ENCODE results near the gene CDCA4.

CDCA4 gene

DNA sequence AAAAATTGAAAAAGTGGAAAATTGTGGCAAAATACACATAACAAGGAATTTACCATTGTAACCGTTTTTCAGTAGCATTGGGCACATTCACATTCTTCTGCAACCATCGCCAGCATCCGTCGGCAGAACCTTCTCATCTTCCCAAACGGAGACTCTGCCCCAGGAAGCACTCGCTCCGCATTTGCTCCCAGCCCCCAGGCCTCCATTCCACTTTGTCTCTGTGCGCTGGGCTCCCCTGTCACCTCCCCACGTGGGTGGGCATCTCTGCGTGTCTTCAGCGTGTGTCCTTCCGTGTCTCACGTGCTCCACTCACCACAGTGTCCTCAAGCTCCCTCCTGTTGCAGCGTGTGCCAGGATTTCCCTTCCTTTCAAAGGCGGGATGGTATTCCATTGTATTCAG, 34.5 kb upstream of the CDCA4 start:
- Histone ChIP-seq H3K79me1 (ENCODE audit: low read length) (no peaks in the 10 kb centered on the region), H2AK5ac (ENCODE audit: low read length) (no peak overlapping the region), H4K8ac (ENCODE audit: low read depth, low read length) (no peak overlapping the region), H3K27ac (ENCODE audit: low read depth, low read length) (no peak overlapping the region), H4K5ac (ENCODE audit: low read length) (no peak overlapping the region), H3K23ac (ENCODE audit: low read length) (no peak overlapping the region), H3K56ac (ENCODE audit: low read length) (peak overlapping the region; percentile 29), H3K4me2 (ENCODE audit: low read length) (no peak overlapping the region), H3K4me3 (ENCODE audit: low read length) (no peak overlapping the region), H2BK5ac (ENCODE audit: low read length) (no peak overlapping the region), H3K18ac (ENCODE audit: low read length) (no peak overlapping the region), H3K27me3 (ENCODE audit: insufficient read depth, low read length, poor library complexity) (peaks cover 6% of the 10 kb centered on the region), H3K79me2 (ENCODE audit: control insufficient read depth, insufficient read depth, low read length) (no peaks in the 10 kb centered on the region), H2BK15ac (replicated peaks; ENCODE audit: low read depth) (no peak overlapping the region), H3K4ac (ENCODE audit: low read depth, low read length) (no peak overlapping the region), H3K4me1 (ENCODE audit: control insufficient read depth, low read depth, low read length) (no peaks in the 10 kb centered on the region), H3K36me3 (ENCODE audit: control insufficient read depth, insufficient read depth, low read length) (no peaks in the 10 kb centered on the region), H2BK120ac (ENCODE audit: low read depth, low read length) (no peak overlapping the region), H3K9ac (ENCODE audit: low read length) (peak overlapping the region; percentile 32)
- no CpG with 5 or more reads among the region's 15 CpGs for WGBS (ENCODE audit: extremely low coverage, insufficient coverage, low lambda C conversion rate)
- DNase-seq = no peak

DNA sequence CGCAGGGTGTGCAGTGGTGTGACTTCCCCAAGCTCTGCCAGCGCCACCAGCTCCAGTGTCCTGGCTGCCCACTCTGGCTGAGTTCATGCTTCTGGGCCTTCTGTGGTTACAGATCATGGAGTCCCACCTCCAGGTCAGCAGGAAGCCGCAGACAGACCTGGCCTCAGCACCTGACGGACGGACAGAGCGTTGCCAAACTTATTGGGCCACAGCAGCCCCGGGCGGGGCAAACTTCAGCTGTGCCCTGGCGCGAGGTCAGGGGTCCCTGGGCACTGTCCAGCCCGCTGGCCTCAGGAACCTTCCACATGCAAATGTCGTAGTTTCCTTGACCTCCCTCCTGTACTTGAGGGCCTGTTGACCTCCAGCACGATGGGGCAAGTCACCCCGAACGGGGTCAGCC, 33.1 kb upstream of the CDCA4 start:
- Histone ChIP-seq H3K23ac (ENCODE audit: low read length) (no peak overlapping the region), H3K18ac (ENCODE audit: low read length) (no peak overlapping the region), H4K5ac (ENCODE audit: low read length) (no peak overlapping the region), H3K4ac (ENCODE audit: low read depth, low read length) (no peak overlapping the region), H2BK5ac (ENCODE audit: low read length) (no peak overlapping the region), H3K79me2 (ENCODE audit: control insufficient read depth, insufficient read depth, low read length) (no peaks in the 10 kb centered on the region), H3K4me3 (ENCODE audit: low read length) (no peak overlapping the region), H3K9ac (ENCODE audit: low read length) (no peak overlapping the region), H2BK120ac (ENCODE audit: low read depth, low read length) (no peak overlapping the region), H3K79me1 (ENCODE audit: low read length) (no peaks in the 10 kb centered on the region), H2BK15ac (replicated peaks; ENCODE audit: low read depth) (no peak overlapping the region), H3K56ac (ENCODE audit: low read length) (no peak overlapping the region), H3K36me3 (ENCODE audit: control insufficient read depth, insufficient read depth, low read length) (no peaks in the 10 kb centered on the region), H3K4me2 (ENCODE audit: low read length) (no peak overlapping the region), H3K27ac (ENCODE audit: low read depth, low read length) (no peak overlapping the region), H2AK5ac (ENCODE audit: low read length) (no peak overlapping the region), H3K4me1 (ENCODE audit: control insufficient read depth, low read depth, low read length) (no peaks in the 10 kb centered on the region), H4K8ac (ENCODE audit: low read depth, low read length) (no peak overlapping the region), H3K27me3 (ENCODE audit: insufficient read depth, low read length, poor library complexity) (peaks cover 6% of the 10 kb centered on the region)
- WGBS (ENCODE audit: extremely low coverage, insufficient coverage, low lambda C conversion rate) = no CpG with 5 or more reads among the region's 15 CpGs
- DNase-seq = no peak

DNA sequence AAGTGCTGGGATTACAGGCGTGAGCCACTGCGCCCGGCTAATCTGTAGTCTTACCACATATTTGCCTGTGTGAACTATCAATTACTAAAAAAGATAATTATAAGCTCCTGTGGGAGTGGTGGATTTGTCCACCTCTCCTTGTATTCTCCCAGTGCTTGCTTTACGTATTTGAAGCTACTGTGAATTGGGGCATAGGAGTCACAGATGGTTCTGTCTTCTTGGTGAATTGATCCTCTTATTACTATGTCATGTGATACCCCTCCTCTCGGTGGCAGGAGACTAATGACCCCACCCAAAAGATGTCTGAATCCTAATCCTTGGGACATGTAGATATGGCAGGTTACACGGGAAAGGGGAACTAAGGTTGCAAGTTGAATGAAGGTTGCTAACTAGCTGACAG, 32.5 kb upstream of the CDCA4 start:
- Histone ChIP-seq H3K27ac (ENCODE audit: low read depth, low read length) (no peak overlapping the region), H3K79me2 (ENCODE audit: control insufficient read depth, insufficient read depth, low read length) (no peaks in the 10 kb centered on the region), H3K4ac (ENCODE audit: low read depth, low read length) (no peak overlapping the region), H3K4me3 (ENCODE audit: low read length) (no peak overlapping the region), H2AK5ac (ENCODE audit: low read length) (no peak overlapping the region), H3K79me1 (ENCODE audit: low read length) (no peaks in the 10 kb centered on the region), H2BK120ac (ENCODE audit: low read depth, low read length) (no peak overlapping the region), H3K56ac (ENCODE audit: low read length) (no peak overlapping the region), H2BK5ac (ENCODE audit: low read length) (no peak overlapping the region), H2BK15ac (replicated peaks; ENCODE audit: low read depth) (no peak overlapping the region), H4K8ac (ENCODE audit: low read depth, low read length) (no peak overlapping the region), H3K4me1 (ENCODE audit: control insufficient read depth, low read depth, low read length) (no peaks in the 10 kb centered on the region), H4K5ac (ENCODE audit: low read length) (no peak overlapping the region), H3K36me3 (ENCODE audit: control insufficient read depth, insufficient read depth, low read length) (no peaks in the 10 kb centered on the region), H3K23ac (ENCODE audit: low read length) (no peak overlapping the region), H3K18ac (ENCODE audit: low read length) (no peak overlapping the region), H3K9ac (ENCODE audit: low read length) (no peak overlapping the region), H3K27me3 (ENCODE audit: insufficient read depth, low read length, poor library complexity) (peaks cover 6% of the 10 kb centered on the region), H3K4me2 (ENCODE audit: low read length) (no peak overlapping the region)
- WGBS (ENCODE audit: extremely low coverage, insufficient coverage, low lambda C conversion rate) = no CpG with 5 or more reads among the region's 6 CpGs
- DNase-seq = no peak

DNA sequence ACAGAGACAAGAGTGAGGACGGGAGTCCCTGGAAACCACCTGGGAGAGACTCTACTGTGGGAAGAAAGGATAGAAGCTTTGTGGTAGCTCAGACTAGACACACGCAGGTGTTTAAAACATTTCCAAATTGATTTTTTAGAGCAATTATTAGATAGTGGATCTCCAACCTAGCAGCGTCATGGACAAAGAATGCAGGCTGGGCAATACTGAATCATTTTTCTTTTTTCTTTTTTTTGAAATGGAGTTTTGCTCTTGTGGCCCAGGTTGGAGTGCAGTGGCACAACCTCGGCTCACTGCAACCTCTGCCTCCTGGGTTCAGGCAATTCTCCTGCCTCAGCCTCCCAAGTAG, 31.2 kb upstream of the CDCA4 start:
- H3K79me2 ChIP-seq (ENCODE audit: control insufficient read depth, insufficient read depth, low read length) = no peaks in the 10 kb centered on the region
- H3K27ac ChIP-seq (ENCODE audit: low read depth, low read length) = no peak overlapping the region
- H3K4me1 ChIP-seq (ENCODE audit: control insufficient read depth, low read depth, low read length) = no peaks in the 10 kb centered on the region
- H3K4me2 ChIP-seq (ENCODE audit: low read length) = no peak overlapping the region
- no peak overlapping the region for H4K5ac ChIP-seq (ENCODE audit: low read length)
- no CpG with 5 or more reads among the region's 4 CpGs for WGBS (ENCODE audit: extremely low coverage, insufficient coverage, low lambda C conversion rate)
- H3K4ac ChIP-seq (ENCODE audit: low read depth, low read length) = no peak overlapping the region
- peaks cover 4% of the 10 kb centered on the region for H3K27me3 ChIP-seq (ENCODE audit: insufficient read depth, low read length, poor library complexity)
- no peak overlapping the region for H2AK5ac ChIP-seq (ENCODE audit: low read length)
- H3K79me1 ChIP-seq (ENCODE audit: low read length) = no peaks in the 10 kb centered on the region
- H3K36me3 ChIP-seq (ENCODE audit: control insufficient read depth, insufficient read depth, low read length) = no peaks in the 10 kb centered on the region
- no peak for DNase-seq
- H3K56ac ChIP-seq (ENCODE audit: low read length) = no peak overlapping the region
- H3K9ac ChIP-seq (ENCODE audit: low read length) = no peak overlapping the region
- no peak overlapping the region for H2BK5ac ChIP-seq (ENCODE audit: low read length)
- H3K4me3 ChIP-seq (ENCODE audit: low read length) = no peak overlapping the region
- H3K18ac ChIP-seq (ENCODE audit: low read length) = no peak overlapping the region
- no peak overlapping the region for H2BK120ac ChIP-seq (ENCODE audit: low read depth, low read length)
- no peak overlapping the region for H4K8ac ChIP-seq (ENCODE audit: low read depth, low read length)
- H2BK15ac ChIP-seq (replicated peaks; ENCODE audit: low read depth) = no peak overlapping the region
- H3K23ac ChIP-seq (ENCODE audit: low read length) = no peak overlapping the region

DNA sequence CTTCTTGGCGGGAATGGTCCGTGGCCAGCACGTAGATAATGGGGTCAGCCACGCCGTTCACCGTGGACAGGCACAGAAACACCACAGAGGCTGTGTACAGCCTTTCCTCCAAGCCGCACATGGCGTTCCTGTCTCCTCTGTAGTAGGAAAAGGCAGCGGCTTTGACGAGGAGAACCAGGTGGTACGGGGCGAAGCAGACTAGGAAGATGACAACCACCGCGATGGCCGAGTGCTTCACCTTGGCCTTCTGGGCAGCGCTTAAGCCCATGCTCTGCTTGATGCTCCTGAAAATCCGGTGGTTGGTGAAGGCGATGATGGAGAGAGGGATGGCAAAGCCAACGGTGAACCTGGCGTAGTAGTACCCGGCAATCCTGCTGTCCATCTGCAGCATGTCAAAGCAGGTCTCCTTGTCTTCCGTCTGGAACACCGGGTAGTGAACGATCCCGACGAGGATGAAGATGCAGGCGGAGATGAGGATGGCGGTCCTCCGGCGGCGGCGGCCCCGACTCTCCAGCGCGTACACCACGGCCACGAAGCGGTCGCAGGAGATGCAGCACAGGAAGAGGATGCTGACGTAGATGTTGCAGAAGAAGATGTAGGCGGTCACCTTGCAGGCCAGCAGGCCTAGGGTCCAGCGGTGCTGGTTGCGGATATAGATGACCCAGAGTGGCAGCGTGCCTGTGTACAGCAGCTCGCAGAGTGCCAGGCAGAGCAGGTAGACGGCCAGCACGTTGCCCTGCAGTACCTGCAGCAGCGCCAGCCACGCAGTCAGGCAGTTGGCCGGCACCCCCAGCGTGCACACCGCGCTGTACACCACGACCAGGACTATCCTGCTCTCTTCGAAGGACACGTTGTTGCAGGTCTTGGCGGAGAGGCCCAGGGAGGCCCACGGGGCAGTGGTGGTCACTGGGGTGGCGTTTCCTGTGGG, 30.6 kb upstream of the CDCA4 start:
- Histone ChIP-seq H4K5ac (ENCODE audit: low read length) (no peak overlapping the region), H3K27me3 (ENCODE audit: insufficient read depth, low read length, poor library complexity) (no peaks in the 10 kb centered on the region), H3K23ac (ENCODE audit: low read length) (no peak overlapping the region), H4K8ac (ENCODE audit: low read depth, low read length) (no peak overlapping the region), H3K4ac (ENCODE audit: low read depth, low read length) (no peak overlapping the region), H3K79me2 (ENCODE audit: control insufficient read depth, insufficient read depth, low read length) (no peaks in the 10 kb centered on the region), H3K9ac (ENCODE audit: low read length) (no peak overlapping the region), H2BK120ac (ENCODE audit: low read depth, low read length) (no peak overlapping the region), H3K4me2 (ENCODE audit: low read length) (no peak overlapping the region), H3K4me1 (ENCODE audit: control insufficient read depth, low read depth, low read length) (no peaks in the 10 kb centered on the region), H2BK15ac (replicated peaks; ENCODE audit: low read depth) (no peak overlapping the region), H3K36me3 (ENCODE audit: control insufficient read depth, insufficient read depth, low read length) (no peaks in the 10 kb centered on the region), H3K18ac (ENCODE audit: low read length) (no peak overlapping the region), H2BK5ac (ENCODE audit: low read length) (no peak overlapping the region), H2AK5ac (ENCODE audit: low read length) (no peak overlapping the region), H3K27ac (ENCODE audit: low read depth, low read length) (no peak overlapping the region), H3K79me1 (ENCODE audit: low read length) (no peaks in the 10 kb centered on the region), H3K4me3 (ENCODE audit: low read length) (no peak overlapping the region), H3K56ac (ENCODE audit: low read length) (no peak overlapping the region)
- DNase-seq = no peak
- WGBS (ENCODE audit: extremely low coverage, insufficient coverage, low lambda C conversion rate) = no CpG with 5 or more reads among the region's 59 CpGs

DNA sequence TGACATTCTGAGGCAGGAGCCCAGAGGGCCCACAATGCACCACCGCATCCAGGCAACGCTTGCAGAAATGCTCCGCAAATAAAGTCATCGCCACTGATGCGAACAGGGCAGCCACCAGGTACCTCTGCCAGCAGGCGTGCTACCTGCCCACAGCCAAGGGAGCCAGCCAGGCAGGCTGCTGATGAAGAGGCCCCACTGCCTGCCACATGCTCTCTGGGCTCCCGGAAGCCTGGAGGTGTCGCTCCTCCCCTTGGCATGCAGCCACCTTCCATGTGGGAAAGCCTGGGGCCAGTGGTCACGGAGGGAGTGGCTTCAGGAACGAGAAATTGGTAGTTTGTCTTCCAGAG, 29.6 kb upstream of the CDCA4 start:
- no peak overlapping the region for H3K4me3 ChIP-seq (ENCODE audit: low read length)
- H3K36me3 ChIP-seq (ENCODE audit: control insufficient read depth, insufficient read depth, low read length) = no peaks in the 10 kb centered on the region
- H3K9ac ChIP-seq (ENCODE audit: low read length) = no peak overlapping the region
- no peak overlapping the region for H3K23ac ChIP-seq (ENCODE audit: low read length)
- H3K4me1 ChIP-seq (ENCODE audit: control insufficient read depth, low read depth, low read length) = no peaks in the 10 kb centered on the region
- H2BK5ac ChIP-seq (ENCODE audit: low read length) = no peak overlapping the region
- no peak overlapping the region for H4K5ac ChIP-seq (ENCODE audit: low read length)
- H3K27me3 ChIP-seq (ENCODE audit: insufficient read depth, low read length, poor library complexity) = no peaks in the 10 kb centered on the region
- no CpG with 5 or more reads among the region's 10 CpGs for WGBS (ENCODE audit: extremely low coverage, insufficient coverage, low lambda C conversion rate)
- DNase-seq = no peak
- H2AK5ac ChIP-seq (ENCODE audit: low read length) = no peak overlapping the region
- no peak overlapping the region for H3K4ac ChIP-seq (ENCODE audit: low read depth, low read length)
- H3K4me2 ChIP-seq (ENCODE audit: low read length) = no peak overlapping the region
- H3K79me1 ChIP-seq (ENCODE audit: low read length) = no peaks in the 10 kb centered on the region
- H3K27ac ChIP-seq (ENCODE audit: low read depth, low read length) = no peak overlapping the region
- H3K18ac ChIP-seq (ENCODE audit: low read length) = no peak overlapping the region
- H3K79me2 ChIP-seq (ENCODE audit: control insufficient read depth, insufficient read depth, low read length) = no peaks in the 10 kb centered on the region
- H2BK15ac ChIP-seq (replicated peaks; ENCODE audit: low read depth) = no peak overlapping the region
- no peak overlapping the region for H2BK120ac ChIP-seq (ENCODE audit: low read depth, low read length)
- H4K8ac ChIP-seq (ENCODE audit: low read depth, low read length) = no peak overlapping the region
- H3K56ac ChIP-seq (ENCODE audit: low read length) = no peak overlapping the region
